ENCODE measurements around the gene HPCAL1.

Gene HPCAL1

GRCh38 chr2:10407841-10408648 lies 105.3 kb downstream of the HPCAL1 start:
- Mint-ChIP-seq H3K36me3 (ENCODE audit: low read depth) (peaks cover 35% of the 10 kb centered on the region), H3K4me1 (ENCODE audit: low read depth) (peaks cover 61% of the 10 kb centered on the region), H3K27ac (peak overlapping the region; percentile 98), H3K4me3 (peak overlapping the region; percentile 70), H3K9me3 (no peaks in the 10 kb centered on the region), H3K27me3 (no peaks in the 10 kb centered on the region)
- DNase-seq: peak; percentile 76

GRCh38 chr2:10408649-10409579 lies 106.2 kb downstream of the HPCAL1 start:
- peak; percentile 86 for DNase-seq
- Mint-ChIP-seq H3K36me3 (ENCODE audit: low read depth) (peaks cover 32% of the 10 kb centered on the region), H3K9me3 (no peaks in the 10 kb centered on the region), H3K27me3 (no peaks in the 10 kb centered on the region), H3K27ac (peak overlapping the region; percentile 98), H3K4me3 (peak overlapping the region; percentile 70), H3K4me1 (ENCODE audit: low read depth) (peaks cover 59% of the 10 kb centered on the region)

- Mint-ChIP-seq H3K4me1 (ENCODE audit: low read depth) (peaks cover 59% of the 10 kb centered on the region), H3K36me3 (ENCODE audit: low read depth) (peaks cover 22% of the 10 kb centered on the region), H3K4me3 (no peak overlapping the region), H3K27me3 (no peaks in the 10 kb centered on the region), H3K27ac (no peak overlapping the region), H3K9me3 (no peaks in the 10 kb centered on the region)
- no peak for DNase-seq
Observed at GRCh38 chr2:10410001-10410822, 107.5 kb downstream of the HPCAL1 start.

GRCh38 chr2:10410823-10411437 lies 108.2 kb downstream of the HPCAL1 start:
- no peak overlapping the region for H3K4me3 Mint-ChIP-seq
- H3K4me1 Mint-ChIP-seq (ENCODE audit: low read depth): peaks cover 53% of the 10 kb centered on the region
- no peaks in the 10 kb centered on the region for H3K9me3 Mint-ChIP-seq
- H3K36me3 Mint-ChIP-seq (ENCODE audit: low read depth): peaks cover 22% of the 10 kb centered on the region
- DNase-seq: no peak
- H3K27ac Mint-ChIP-seq: no peak overlapping the region
- no peaks in the 10 kb centered on the region for H3K27me3 Mint-ChIP-seq

- no peak for DNase-seq
- Mint-ChIP-seq H3K4me3 (no peak overlapping the region), H3K27me3 (no peaks in the 10 kb centered on the region), H3K27ac (no peak overlapping the region), H3K9me3 (no peaks in the 10 kb centered on the region), H3K4me1 (ENCODE audit: low read depth) (peaks cover 47% of the 10 kb centered on the region), H3K36me3 (ENCODE audit: low read depth) (peaks cover 22% of the 10 kb centered on the region)
Observed at GRCh38 chr2:10411557-10411956, 108.9 kb downstream of the HPCAL1 start.

GRCh38 chr2:10412380-10412779 lies 109.7 kb downstream of the HPCAL1 start:
- DNase-seq: no peak
- peaks cover 40% of the 10 kb centered on the region for H3K4me1 Mint-ChIP-seq (ENCODE audit: low read depth)
- H3K9me3 Mint-ChIP-seq: no peaks in the 10 kb centered on the region
- H3K4me3 Mint-ChIP-seq: no peak overlapping the region
- no peak overlapping the region for H3K27ac Mint-ChIP-seq
- no peaks in the 10 kb centered on the region for H3K27me3 Mint-ChIP-seq
- H3K36me3 Mint-ChIP-seq (ENCODE audit: low read depth): peaks cover 20% of the 10 kb centered on the region

GRCh38 chr2:10413503-10413902 lies 110.8 kb downstream of the HPCAL1 start:
- Mint-ChIP-seq H3K27me3 (no peaks in the 10 kb centered on the region), H3K4me3 (no peak overlapping the region), H3K4me1 (ENCODE audit: low read depth) (peaks cover 34% of the 10 kb centered on the region), H3K36me3 (ENCODE audit: low read depth) (peaks cover 20% of the 10 kb centered on the region), H3K9me3 (no peaks in the 10 kb centered on the region), H3K27ac (no peak overlapping the region)
- DNase-seq: no peak

GRCh38 chr2:10413991-10414451 lies 111.3 kb downstream of the HPCAL1 start:
- H3K27me3 Mint-ChIP-seq: no peaks in the 10 kb centered on the region
- no peaks in the 10 kb centered on the region for H3K9me3 Mint-ChIP-seq
- H3K4me1 Mint-ChIP-seq (ENCODE audit: low read depth): peaks cover 30% of the 10 kb centered on the region
- H3K4me3 Mint-ChIP-seq: no peak overlapping the region
- DNase-seq: no peak
- H3K27ac Mint-ChIP-seq: no peak overlapping the region
- H3K36me3 Mint-ChIP-seq (ENCODE audit: low read depth): peaks cover 20% of the 10 kb centered on the region

- H3K27me3 Mint-ChIP-seq: no peaks in the 10 kb centered on the region
- H3K36me3 Mint-ChIP-seq (ENCODE audit: low read depth): peaks cover 21% of the 10 kb centered on the region
- no peak for DNase-seq
- H3K4me3 Mint-ChIP-seq: no peak overlapping the region
- H3K4me1 Mint-ChIP-seq (ENCODE audit: low read depth): peaks cover 24% of the 10 kb centered on the region
- no peak overlapping the region for H3K27ac Mint-ChIP-seq
- no peaks in the 10 kb centered on the region for H3K9me3 Mint-ChIP-seq
Observed at GRCh38 chr2:10414591-10414990, 111.9 kb downstream of the HPCAL1 start.

- DNase-seq: no peak
- Mint-ChIP-seq H3K27me3 (no peaks in the 10 kb centered on the region), H3K27ac (no peak overlapping the region), H3K36me3 (ENCODE audit: low read depth) (peaks cover 23% of the 10 kb centered on the region), H3K9me3 (no peaks in the 10 kb centered on the region), H3K4me3 (no peak overlapping the region), H3K4me1 (ENCODE audit: low read depth) (peaks cover 23% of the 10 kb centered on the region)
Observed at GRCh38 chr2:10415048-10415447, 112.3 kb downstream of the HPCAL1 start.

GRCh38 chr2:10415640-10416039 lies 112.9 kb downstream of the HPCAL1 start:
- Mint-ChIP-seq H3K4me1 (ENCODE audit: low read depth) (peaks cover 17% of the 10 kb centered on the region), H3K9me3 (no peaks in the 10 kb centered on the region), H3K27me3 (no peaks in the 10 kb centered on the region), H3K4me3 (no peak overlapping the region), H3K27ac (no peak overlapping the region), H3K36me3 (ENCODE audit: low read depth) (peaks cover 23% of the 10 kb centered on the region)
- no peak for DNase-seq

GRCh38 chr2:10417551-10418335 lies 115.0 kb downstream of the HPCAL1 start:
- H3K27ac Mint-ChIP-seq: no peak overlapping the region
- peaks cover 11% of the 10 kb centered on the region for H3K4me1 Mint-ChIP-seq (ENCODE audit: low read depth)
- no peak overlapping the region for H3K4me3 Mint-ChIP-seq
- no peaks in the 10 kb centered on the region for H3K27me3 Mint-ChIP-seq
- no peak for DNase-seq
- peaks cover 33% of the 10 kb centered on the region for H3K36me3 Mint-ChIP-seq (ENCODE audit: low read depth)
- H3K9me3 Mint-ChIP-seq: no peaks in the 10 kb centered on the region

- Mint-ChIP-seq H3K9me3 (no peaks in the 10 kb centered on the region), H3K4me3 (no peak overlapping the region), H3K27ac (no peak overlapping the region), H3K27me3 (no peaks in the 10 kb centered on the region), H3K36me3 (ENCODE audit: low read depth) (peaks cover 50% of the 10 kb centered on the region), H3K4me1 (ENCODE audit: low read depth) (peaks cover 7% of the 10 kb centered on the region)
- DNase-seq: no peak
Observed at GRCh38 chr2:10419553-10420257, 117.0 kb downstream of the HPCAL1 start.
